ENCODE measurements around the gene KL.

Gene KL

GRCh38 chr13:33006134-33006533 lies 10.1 kb upstream of the KL start:
- H3K27me3 ChIP-seq (ENCODE audit: insufficient read depth, poor library complexity, severe bottlenecking), result no peaks in the 10 kb centered on the region
- H3K27ac ChIP-seq (replicated peaks), result no peak overlapping the region
- DNase-seq (ENCODE audit: low read depth in 1 of 2, low spot score in 1 of 2), result no peak
- TF ChIP-seq POLR2AphosphoS5 (IDR thresholded peaks at IDR 0.05; ENCODE audit: low read depth), result no peak
- TF ChIP-seq SPI1 (IDR thresholded peaks at IDR 0.05; ENCODE audit: borderline replicate concordance, low read depth), result no peak
- TF ChIP-seq REST (IDR thresholded peaks at IDR 0.05; ENCODE audit: insufficient replicate concordance, low read depth), result no peak
- TF ChIP-seq GABPA (IDR thresholded peaks at IDR 0.05; ENCODE audit: low read depth), result no peak
- TF ChIP-seq CTCF (IDR thresholded peaks at IDR 0.05; ENCODE audit: insufficient read depth, low read length), result no peak
- no peak overlapping the region for H3K4me3 ChIP-seq (replicated peaks; ENCODE audit: insufficient read depth, low read length)

- no peak for DNase-seq (ENCODE audit: low read depth in 1 of 2, low spot score in 1 of 2)
- no peak overlapping the region for H3K27ac ChIP-seq (replicated peaks)
- H3K4me3 ChIP-seq (replicated peaks; ENCODE audit: insufficient read depth, low read length), result no peak overlapping the region
- TF ChIP-seq REST (IDR thresholded peaks at IDR 0.05; ENCODE audit: insufficient replicate concordance, low read depth) (no peak), POLR2AphosphoS5 (IDR thresholded peaks at IDR 0.05; ENCODE audit: low read depth) (no peak), SPI1 (IDR thresholded peaks at IDR 0.05; ENCODE audit: borderline replicate concordance, low read depth) (no peak), GABPA (IDR thresholded peaks at IDR 0.05; ENCODE audit: low read depth) (no peak), CTCF (IDR thresholded peaks at IDR 0.05; ENCODE audit: insufficient read depth, low read length) (no peak)
- H3K27me3 ChIP-seq (ENCODE audit: insufficient read depth, poor library complexity, severe bottlenecking), result no peaks in the 10 kb centered on the region
Observed at GRCh38 chr13:33006638-33007037, 9.6 kb upstream of the KL start.

- TF ChIP-seq GABPA (IDR thresholded peaks at IDR 0.05; ENCODE audit: low read depth) (no peak), REST (IDR thresholded peaks at IDR 0.05; ENCODE audit: insufficient replicate concordance, low read depth) (no peak), POLR2AphosphoS5 (IDR thresholded peaks at IDR 0.05; ENCODE audit: low read depth) (no peak), SPI1 (IDR thresholded peaks at IDR 0.05; ENCODE audit: borderline replicate concordance, low read depth) (no peak), CTCF (IDR thresholded peaks at IDR 0.05; ENCODE audit: insufficient read depth, low read length) (no peak)
- DNase-seq (ENCODE audit: low read depth in 1 of 2, low spot score in 1 of 2), result no peak
- no peak overlapping the region for H3K4me3 ChIP-seq (replicated peaks; ENCODE audit: insufficient read depth, low read length)
- H3K27me3 ChIP-seq (ENCODE audit: insufficient read depth, poor library complexity, severe bottlenecking), result no peaks in the 10 kb centered on the region
- no peak overlapping the region for H3K27ac ChIP-seq (replicated peaks)
Observed at GRCh38 chr13:33007237-33007636, 9.0 kb upstream of the KL start.

All from HL-60 (cell line).